AG04449 (cell line): ENCODE data around the gene ARHGAP5.
A peak's percentile ranks its signal among the peaks of the same experiment; 100 is the strongest.

Experiments
- CTCF ChIA-PET: fragments of 350-600 bp; formaldehyde crosslinking; extraction: SDS; loops from one replicate; lab custom pipeline; 2021; ENCODE audit warnings: antibody characterized with exemption; lab: Yijun Ruan, JAX
- POLR2A ChIA-PET: fragments of 400-600, 350-600 bp; formaldehyde crosslinking; extraction: SDS; loops from one replicate; lab custom pipeline; 2020; ENCODE audit warnings: antibody characterized with exemption, inconsistent platforms; lab: Yijun Ruan, JAX
- DNase-seq: peaks from one replicate; pipeline ENCODE4 v3.0.0-alpha.2; 2010; ENCODE audit warnings: low read depth, low spot score
- H3K4me3 ChIP-seq: 2 replicates; pipeline ENCODE4 v1.5.1; 2011; ENCODE audit warnings: low read depth, mild to moderate bottlenecking, control low read depth, low read length
- CTCF ChIP-seq: IDR thresholded peaks from one replicate; pipeline ENCODE4 v1.5.1; 2011; ENCODE audit warnings: mild to moderate bottlenecking, moderate library complexity, low read length, control low read depth, inconsistent platforms; ENCODE audit not compliant: insufficient read depth; ENCODE audit errors: missing control alignments

Gene ARHGAP5

GRCh38 chr14:32059702-32060101 lies 17.4 kb upstream of the ARHGAP5 start:
- no peak for DNase-seq
- TF ChIP-seq CTCF = no peak
- ChIA-PET CTCF (interaction anchor here (1.0 to 1.2 kb wide), 3 partner anchors 13 to 30 kb away, joined by 3 to 4 read pairs (median 4); no protein-coding TSS in a partner anchor), POLR2A (interaction anchor here (0.7 kb wide), 1 partner anchor 77 kb away, joined by 3 read pairs; no protein-coding TSS in a partner anchor)
- H3K4me3 ChIP-seq = no peak overlapping the region

- DNase-seq = no peak
- ChIA-PET CTCF (interaction anchor here (2.6 to 12.2 kb wide), 2 partner anchors 9 to 187 kb away, joined by 8 to 236 read pairs; no protein-coding TSS in a partner anchor), POLR2A (no interaction called here)
- no peak for TF ChIP-seq CTCF
- H3K4me3 ChIP-seq = no peak overlapping the region
Measured at GRCh38 chr14:32064931-32065330, 12.2 kb upstream of the ARHGAP5 start.

GRCh38 chr14:32068708-32069107 lies 8.4 kb upstream of the ARHGAP5 start:
- no peak overlapping the region for H3K4me3 ChIP-seq
- TF ChIP-seq CTCF = no peak
- POLR2A ChIA-PET = no interaction called here
- CTCF ChIA-PET = interaction anchor here (12.2 kb wide), 1 partner anchor 184 kb away, joined by 236 read pairs; no protein-coding TSS in a partner anchor
- DNase-seq = no peak

GRCh38 chr14:32070282-32070681 lies 6.8 kb upstream of the ARHGAP5 start:
- no peak overlapping the region for H3K4me3 ChIP-seq
- ChIA-PET CTCF (interaction anchor here (0.6 to 12.2 kb wide), 6 partner anchors 9 to 307 kb away, joined by 3 to 236 read pairs (median 6); no protein-coding TSS in a partner anchor), POLR2A (no interaction called here)
- no peak for DNase-seq
- no peak for TF ChIP-seq CTCF

- DNase-seq = no peak
- POLR2A ChIA-PET = no interaction called here
- no peak for TF ChIP-seq CTCF
- CTCF ChIA-PET = interaction anchor here (0.6 to 12.2 kb wide), 26 partner anchors 8 to 623 kb away, joined by 3 to 236 read pairs (median 5); partner anchors contain the start of gene DTD2
- H3K4me3 ChIP-seq = no peak overlapping the region
Measured at GRCh38 chr14:32072676-32073075, 4.4 kb upstream of the ARHGAP5 start.

- DNase-seq = no peak
- no peak overlapping the region for H3K4me3 ChIP-seq
- ChIA-PET CTCF (interaction anchor here (0.6 to 12.2 kb wide), 36 partner anchors 8 to 624 kb away, joined by 3 to 236 read pairs (median 4); partner anchors contain the start of gene DTD2), POLR2A (no interaction called here)
- peak; percentile 52 for TF ChIP-seq CTCF
Measured at GRCh38 chr14:32073537-32074189, 3.4 kb upstream of the ARHGAP5 start.
